GM12891 (cell line): Measurements from ENCODE around the gene AP3S1.

Source experiments
- DNase-seq: peaks from one replicate; pipeline ENCODE4 v3.0.0; 2011; ENCODE audit warnings: low spot score; ENCODE audit not compliant: insufficient read length
- FAIRE-seq: peaks from 2 replicates; lab custom pipeline; 2011; peaks lifted over from hg19 to GRCh38; lab: Jason Lieb, UNC
- PAX5 ChIP-seq: IDR thresholded peaks from 2 replicates; pipeline ENCODE4 v1.6.1; 2011; ENCODE audit warnings: low read length, moderate library complexity, mild to moderate bottlenecking; ENCODE audit not compliant: insufficient read depth, severe bottlenecking
- POLR2A ChIP-seq: IDR thresholded peaks from 2 replicates; pipeline ENCODE4 v1.6.1; 2011; ENCODE audit warnings: low read depth, low read length, control low read depth
- POLR2AphosphoS5 ChIP-seq: IDR thresholded peaks from 2 replicates; pipeline ENCODE4 v1.6.1; 2011; ENCODE audit warnings: low read depth, low read length, control low read depth
- POU2F2 ChIP-seq: IDR thresholded peaks from 2 replicates; pipeline ENCODE4 v1.6.1; 2011; ENCODE audit warnings: low read depth, mild to moderate bottlenecking, control low read depth, low read length, moderate library complexity
- SPI1 ChIP-seq: IDR thresholded peaks from 2 replicates; pipeline ENCODE4 v1.6.1; 2011; ENCODE audit warnings: low read depth, low read length, control low read depth
- TAF1 ChIP-seq: IDR thresholded peaks from 2 replicates; pipeline ENCODE4 v1.6.1; 2011; ENCODE audit warnings: low read depth, low read length, control low read depth

Gene AP3S1

GRCh38 chr5:115936031-115936430 lies 94.3 kb downstream of the AP3S1 start:
- TF ChIP-seq PAX5 (no peak), POLR2AphosphoS5 (no peak), POU2F2 (no peak), SPI1 (no peak), TAF1 (no peak), POLR2A (no peak)
- no peak for FAIRE-seq
- no peak for DNase-seq

GRCh38 chr5:115939059-115939458 lies 97.3 kb downstream of the AP3S1 start:
- TF ChIP-seq PAX5 (no peak), POLR2A (no peak), POLR2AphosphoS5 (no peak), SPI1 (no peak), TAF1 (no peak), POU2F2 (no peak)
- no peak for DNase-seq
- no peak for FAIRE-seq

GRCh38 chr5:115940080-115940810 lies 98.5 kb downstream of the AP3S1 start:
- DNase-seq: no peak
- TF ChIP-seq TAF1 (no peak), POLR2AphosphoS5 (no peak), PAX5 (no peak), POLR2A (no peak), SPI1 (no peak), POU2F2 (no peak)
- no peak for FAIRE-seq

- FAIRE-seq (no peak), DNase-seq (no peak)
- TF ChIP-seq POU2F2: no peak
- TF ChIP-seq PAX5: no peak
- no peak for TF ChIP-seq SPI1
- no peak for TF ChIP-seq POLR2AphosphoS5
- no peak for TF ChIP-seq TAF1
- TF ChIP-seq POLR2A: no peak
Observed at GRCh38 chr5:115941051-115941675, 99.4 kb downstream of the AP3S1 start.

GRCh38 chr5:115944501-115944900 lies 102.8 kb downstream of the AP3S1 start:
- DNase-seq (no peak), FAIRE-seq (no peak)
- no peak for TF ChIP-seq TAF1
- TF ChIP-seq PAX5: no peak
- no peak for TF ChIP-seq POLR2AphosphoS5
- TF ChIP-seq POU2F2: no peak
- no peak for TF ChIP-seq POLR2A
- TF ChIP-seq SPI1: no peak

- DNase-seq: no peak
- FAIRE-seq: no peak
- TF ChIP-seq SPI1: no peak
- no peak for TF ChIP-seq POLR2AphosphoS5
- TF ChIP-seq POLR2A: no peak
- TF ChIP-seq PAX5: no peak
- no peak for TF ChIP-seq TAF1
- no peak for TF ChIP-seq POU2F2
Observed at GRCh38 chr5:115946655-115947054, 104.9 kb downstream of the AP3S1 start.

- FAIRE-seq (no peak), DNase-seq (no peak)
- TF ChIP-seq POLR2AphosphoS5: no peak
- TF ChIP-seq SPI1: no peak
- TF ChIP-seq POU2F2: no peak
- no peak for TF ChIP-seq TAF1
- TF ChIP-seq POLR2A: no peak
- no peak for TF ChIP-seq PAX5
Observed at GRCh38 chr5:115947260-115947659, 105.5 kb downstream of the AP3S1 start.

GRCh38 chr5:115948091-115948534 lies 106.4 kb downstream of the AP3S1 start:
- no peak for DNase-seq
- TF ChIP-seq POLR2A: no peak
- TF ChIP-seq PAX5: no peak
- TF ChIP-seq POU2F2: no peak
- TF ChIP-seq POLR2AphosphoS5: no peak
- no peak for TF ChIP-seq SPI1
- TF ChIP-seq TAF1: no peak
- no peak for FAIRE-seq

- DNase-seq: no peak
- FAIRE-seq: no peak
Observed at GRCh38 chr5:115949096-115949495, 107.4 kb downstream of the AP3S1 start.

More at GRCh38 chr5:115949096-115949495, 107.4 kb downstream of the AP3S1 start:
- TF ChIP-seq PAX5 (no peak), POLR2A (no peak), POLR2AphosphoS5 (no peak), TAF1 (no peak), SPI1 (no peak), POU2F2 (no peak)
